Activated CD4-positive, alpha-beta T cell treated with anti-CD3 and anti-CD28 coated beads for 36 hours (primary cell): ENCODE data around the gene FBXO3. TPM values are rescaled to one million over a fixed set of nuclear protein-coding genes. Genes with fewer than 3 reads are reported as not detected.
"Not testable (repeated sequence)": the region's sequence is repeated elsewhere in the genome, so short reads cannot be mapped to it uniquely, and the experiment has no call there.

Experiments
- ATAC-seq: fragments of 200-7000 bp; cut with Tn5 transposase; one replicate; pipeline ENCODE4 v1.10.0; 2021; ENCODE audit warnings: mild to moderate bottlenecking, moderate library complexity
- CTCF ChIA-PET: fragments of 350-600 bp; sonication (Branson Sonifier 250); formaldehyde crosslinking; loops from one replicate; lab custom pipeline; 2021; ENCODE audit warnings: antibody characterized with exemption; lab: Charles Lee
- POLR2A ChIA-PET: fragments of 350-600 bp; sonication (Branson Sonifier 250); formaldehyde crosslinking; loops from one replicate; lab custom pipeline; 2021; ENCODE audit warnings: antibody characterized with exemption, inconsistent platforms; lab: Charles Lee
- DNase-seq: peaks from one replicate; pipeline ENCODE4 v3.0.0-alpha.2; 2020
- H3K27ac Mint-ChIP-seq: one replicate; pipeline ENCODE4 v1.8.0; 2021; ENCODE audit warnings: mixed read lengths
- H3K27me3 Mint-ChIP-seq: one replicate; pipeline ENCODE4 v1.8.0; 2021; ENCODE audit warnings: mixed read lengths
- H3K36me3 Mint-ChIP-seq: one replicate; pipeline ENCODE4 v1.8.0; 2021; ENCODE audit warnings: low read depth, mixed read lengths
- H3K4me1 Mint-ChIP-seq: one replicate; pipeline ENCODE4 v1.8.0; 2021; ENCODE audit warnings: mixed read lengths
- H3K4me3 Mint-ChIP-seq: one replicate; pipeline ENCODE4 v1.8.0; 2021; ENCODE audit warnings: mild to moderate bottlenecking, moderate library complexity, mixed read lengths
- H3K9me3 Mint-ChIP-seq: one replicate; pipeline ENCODE4 v1.8.0; 2021; ENCODE audit warnings: low read depth, mixed read lengths
- intact Hi-C, 2 experiments: fragments of 100-400 bp; cut with DNase I in 1 of 2; cut with micrococcal nuclease in 1 of 2; formaldehyde crosslinking; loops; one replicate each; pipeline versions ENCODE4 v1.14.2 to v1.15.1; 2022 to 2024; cut with DNase I, micrococcal nuclease
- total RNA-seq, 2 experiments: library from RNA; stranded (reverse); gene quantifications; one replicate each; pipeline ENCODE4 v1.2.3, GENCODE V29; 2021

FBXO3 gene, protein sequence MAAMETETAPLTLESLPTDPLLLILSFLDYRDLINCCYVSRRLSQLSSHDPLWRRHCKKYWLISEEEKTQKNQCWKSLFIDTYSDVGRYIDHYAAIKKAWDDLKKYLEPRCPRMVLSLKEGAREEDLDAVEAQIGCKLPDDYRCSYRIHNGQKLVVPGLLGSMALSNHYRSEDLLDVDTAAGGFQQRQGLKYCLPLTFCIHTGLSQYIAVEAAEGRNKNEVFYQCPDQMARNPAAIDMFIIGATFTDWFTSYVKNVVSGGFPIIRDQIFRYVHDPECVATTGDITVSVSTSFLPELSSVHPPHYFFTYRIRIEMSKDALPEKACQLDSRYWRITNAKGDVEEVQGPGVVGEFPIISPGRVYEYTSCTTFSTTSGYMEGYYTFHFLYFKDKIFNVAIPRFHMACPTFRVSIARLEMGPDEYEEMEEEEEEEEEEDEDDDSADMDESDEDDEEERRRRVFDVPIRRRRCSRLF
- total RNA-seq: 10 to 100 TPM; 11.4 to 12.2 TPM

DNA sequence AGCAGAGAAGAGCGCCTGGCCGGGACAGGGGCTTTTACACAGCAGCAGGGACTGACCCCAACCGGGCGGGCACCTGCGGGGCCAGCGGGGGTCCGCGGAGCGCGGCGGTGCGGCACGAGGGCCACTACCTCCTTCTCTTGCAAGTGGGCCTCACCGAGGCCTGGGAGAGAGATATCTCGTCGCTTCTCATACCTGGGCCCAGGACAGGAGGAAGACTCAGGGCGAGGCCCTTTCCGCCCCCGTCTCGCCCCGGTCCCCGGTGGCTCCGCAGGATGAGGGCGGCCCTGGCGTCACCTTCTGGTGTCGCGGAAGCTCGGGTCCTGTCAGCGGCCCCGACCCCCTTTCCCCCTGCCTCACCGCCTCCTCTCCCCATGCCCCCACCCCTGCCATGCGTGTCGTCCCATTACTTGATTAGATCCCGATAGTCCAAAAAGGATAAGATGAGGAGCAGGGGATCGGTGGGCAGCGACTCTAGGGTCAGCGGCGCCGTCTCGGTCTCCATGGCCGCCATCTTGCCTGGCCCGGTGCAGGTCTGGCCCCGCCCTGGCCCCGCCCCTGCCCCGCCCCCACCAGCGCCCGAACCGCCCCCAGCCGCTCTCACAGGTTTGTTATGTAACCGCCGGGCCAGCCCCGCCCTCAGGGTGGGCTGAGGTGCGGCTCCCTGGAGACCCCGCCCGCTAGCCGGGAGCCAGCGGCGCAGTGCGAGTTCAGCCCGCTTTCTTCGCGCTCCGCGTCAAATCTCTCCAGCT, at the start of gene FBXO3:
TSS of gene FBXO3 (minus strand) at position 534 of the 749 bp plus-strand sequence. CDS start at position 511, 23 bp downstream.
- intact Hi-C loops: loop anchor here (1.0 to 5.0 kb wide), 12 partner anchors 37 to 881 kb away; partner anchors contain the start of genes C11orf91 (in 2 of the 2), CD59 (in 2 of the 2), ABTB2 (in 1 of the 2) and CAPRIN1 (in 1 of the 2)
- Mint-ChIP-seq H3K4me1 (peaks cover 44% of the 10 kb centered on the region), H3K9me3 (no peaks in the 10 kb centered on the region), H3K27ac (peak within 1 kb of the TSS; percentile 75), H3K27me3 (peaks cover 12% of the 10 kb centered on the region), H3K4me3 (peak within 1 kb of the TSS; percentile 89), H3K36me3 (peaks cover 4% of the 10 kb centered on the region)
- ATAC-seq (peak; percentile 85), DNase-seq (peak; percentile 87)
- ChIA-PET POLR2A (interaction anchor here (0.6 kb wide), 1 partner anchor 291 kb away, joined by 6 read pairs; no protein-coding TSS in a partner anchor), CTCF (interaction anchor here (0.6 kb wide), 1 partner anchor 22 kb away, joined by 5 read pairs; no protein-coding TSS in a partner anchor)

DNA sequence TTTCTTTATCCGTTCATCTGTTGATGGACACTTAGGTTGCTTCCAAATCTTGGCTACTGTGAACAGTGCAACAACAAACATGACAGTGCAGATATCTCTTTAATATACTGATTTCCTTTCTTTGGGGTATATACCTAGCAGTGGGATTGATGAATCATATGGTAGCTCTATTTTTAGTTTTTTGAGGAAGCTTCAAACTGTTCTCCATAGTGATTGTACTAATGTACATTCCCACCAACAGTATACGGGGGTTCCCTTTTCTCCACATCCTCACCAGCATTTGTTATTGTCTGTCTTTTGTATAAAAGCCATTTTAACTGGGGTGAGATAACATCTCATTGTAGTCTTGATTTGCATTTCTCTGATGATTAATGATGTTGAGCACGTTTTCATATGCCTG, 48.7 kb upstream of the FBXO3 start:
- DNase-seq, H3K9me3 Mint-ChIP-seq, intact Hi-C loops, H3K36me3 Mint-ChIP-seq, POLR2A ChIA-PET, ATAC-seq, H3K27ac Mint-ChIP-seq, H3K4me3 Mint-ChIP-seq, CTCF ChIA-PET, H3K4me1 Mint-ChIP-seq: not testable (repeated sequence)
- H3K27me3 Mint-ChIP-seq: peaks cover 36% of the 10 kb centered on the region

DNA sequence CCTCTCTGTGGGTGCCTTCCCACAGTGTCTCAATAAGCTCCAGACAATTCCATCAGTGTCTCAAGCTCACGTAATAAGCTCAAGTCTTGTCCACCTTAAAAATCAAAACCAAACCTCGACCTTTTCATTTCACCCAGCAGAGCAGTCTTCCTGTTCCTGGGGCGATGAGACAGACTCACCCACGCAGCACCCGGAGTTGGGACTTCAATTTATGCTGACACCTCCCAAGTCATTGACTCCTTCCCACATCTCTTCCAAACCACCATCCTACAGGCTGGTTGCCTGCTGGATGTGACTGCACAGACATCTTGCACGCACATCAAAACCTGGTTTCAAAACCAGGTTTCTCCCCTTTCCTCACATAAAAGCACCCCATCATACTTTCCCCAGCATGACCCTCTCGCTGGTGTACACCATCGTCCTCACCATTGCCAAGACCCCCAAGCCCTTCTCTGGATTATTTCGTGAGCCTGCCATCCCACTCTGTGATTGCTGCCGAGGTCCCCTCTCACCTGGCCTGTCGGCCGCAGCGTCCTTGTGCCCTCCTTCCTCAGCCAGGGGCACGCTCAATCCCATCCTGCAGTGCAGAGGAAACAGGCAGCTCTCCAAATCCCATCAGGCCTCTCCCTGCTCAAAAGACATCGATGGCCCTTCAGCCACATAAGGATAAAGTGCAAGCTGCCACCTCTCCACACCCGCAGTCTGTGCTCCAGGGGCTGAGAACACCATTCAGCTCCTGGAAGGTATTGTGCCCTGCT, 45.1 kb upstream of the FBXO3 start:
- Mint-ChIP-seq H3K27me3 (peaks cover 22% of the 10 kb centered on the region), H3K9me3 (no peaks in the 10 kb centered on the region), H3K27ac (no peak overlapping the region), H3K4me1 (no peaks in the 10 kb centered on the region), H3K4me3 (no peak overlapping the region), H3K36me3 (no peaks in the 10 kb centered on the region)
- ChIA-PET CTCF (interaction anchor here (0.6 to 1.7 kb wide), 2 partner anchors 8 to 114 kb away, joined by 3 to 4 read pairs; no protein-coding TSS in a partner anchor), POLR2A (interaction anchor here (0.6 kb wide), 1 partner anchor 55 kb away, joined by 3 read pairs; no protein-coding TSS in a partner anchor)
- no peak for ATAC-seq
- intact Hi-C loops: no loop called here
- DNase-seq: no peak

DNA sequence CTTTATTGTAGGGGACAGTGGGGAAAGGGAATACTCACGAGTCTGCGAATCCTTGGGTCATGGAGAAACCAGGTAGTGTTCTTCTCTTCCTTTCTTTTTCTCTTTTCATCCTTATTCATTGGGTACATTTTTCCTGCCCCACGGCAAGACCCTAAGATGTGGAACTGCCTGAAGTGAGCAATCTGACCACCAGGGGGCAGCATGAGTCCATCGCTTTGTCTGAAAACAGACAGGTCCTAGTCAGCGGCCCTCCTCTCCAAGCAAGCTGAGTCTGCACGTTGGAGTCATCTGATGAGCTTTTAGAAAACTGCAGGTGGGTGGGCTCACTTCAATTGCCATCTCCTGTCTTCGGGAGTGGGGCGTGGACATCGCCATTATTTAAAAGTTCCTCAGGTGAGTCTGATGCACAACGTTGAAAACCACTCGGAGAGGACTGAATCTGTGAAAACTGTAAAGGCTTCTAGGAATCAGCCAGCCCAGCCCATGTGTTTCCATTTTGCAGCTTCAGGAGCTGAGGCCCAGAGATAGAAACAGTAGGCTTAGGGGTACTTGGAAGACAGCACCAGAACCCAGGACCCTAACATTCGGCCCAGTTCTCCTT, 34.0 kb upstream of the FBXO3 start:
- ChIA-PET CTCF (interaction anchor here (0.5 to 6.0 kb wide), 22 partner anchors 9 to 1063 kb away, joined by 3 to 81 read pairs (median 4); no protein-coding TSS in a partner anchor), POLR2A (no interaction called here)
- ATAC-seq (peak; percentile 90), DNase-seq (peak; percentile 91)
- Mint-ChIP-seq H3K4me3 (no peak overlapping the region), H3K27me3 (peaks cover 6% of the 10 kb centered on the region), H3K36me3 (no peaks in the 10 kb centered on the region), H3K27ac (no peak overlapping the region), H3K9me3 (no peaks in the 10 kb centered on the region), H3K4me1 (no peaks in the 10 kb centered on the region)
- intact Hi-C loops: loop anchor here (1.0 to 2.0 kb wide), 5 partner anchors 21 to 180 kb away; no protein-coding TSS in a partner anchor

DNA sequence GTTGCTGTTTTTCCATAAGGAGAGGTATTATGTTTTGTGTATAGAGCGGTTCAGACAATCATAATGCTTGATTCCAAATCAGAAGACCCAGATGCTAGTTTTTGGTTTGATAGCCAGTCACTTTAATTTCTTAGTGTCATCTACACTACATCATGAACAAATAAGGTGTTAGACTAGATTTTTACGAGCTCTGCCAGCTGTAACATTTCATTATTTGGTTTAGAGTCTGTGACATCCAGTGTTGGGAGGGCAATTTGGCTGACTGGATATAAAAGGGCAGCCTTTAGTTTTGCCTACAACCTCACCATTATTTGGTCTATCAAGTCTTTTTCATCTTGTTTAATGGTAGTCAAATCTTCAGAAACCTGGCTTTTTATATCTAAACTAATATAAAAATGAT, 30.2 kb upstream of the FBXO3 start:
- H3K4me3 Mint-ChIP-seq: no peak overlapping the region
- ChIA-PET CTCF (interaction anchor here (6.0 kb wide), 1 partner anchor 25 kb away, joined by 81 read pairs; no protein-coding TSS in a partner anchor), POLR2A (no interaction called here)
- peaks cover 28% of the 10 kb centered on the region for H3K27me3 Mint-ChIP-seq
- H3K36me3 Mint-ChIP-seq: no peaks in the 10 kb centered on the region
- ATAC-seq: no peak
- no peaks in the 10 kb centered on the region for H3K4me1 Mint-ChIP-seq
- H3K9me3 Mint-ChIP-seq: no peaks in the 10 kb centered on the region
- intact Hi-C loops: no loop called here
- no peak overlapping the region for H3K27ac Mint-ChIP-seq
- no peak for DNase-seq

DNA sequence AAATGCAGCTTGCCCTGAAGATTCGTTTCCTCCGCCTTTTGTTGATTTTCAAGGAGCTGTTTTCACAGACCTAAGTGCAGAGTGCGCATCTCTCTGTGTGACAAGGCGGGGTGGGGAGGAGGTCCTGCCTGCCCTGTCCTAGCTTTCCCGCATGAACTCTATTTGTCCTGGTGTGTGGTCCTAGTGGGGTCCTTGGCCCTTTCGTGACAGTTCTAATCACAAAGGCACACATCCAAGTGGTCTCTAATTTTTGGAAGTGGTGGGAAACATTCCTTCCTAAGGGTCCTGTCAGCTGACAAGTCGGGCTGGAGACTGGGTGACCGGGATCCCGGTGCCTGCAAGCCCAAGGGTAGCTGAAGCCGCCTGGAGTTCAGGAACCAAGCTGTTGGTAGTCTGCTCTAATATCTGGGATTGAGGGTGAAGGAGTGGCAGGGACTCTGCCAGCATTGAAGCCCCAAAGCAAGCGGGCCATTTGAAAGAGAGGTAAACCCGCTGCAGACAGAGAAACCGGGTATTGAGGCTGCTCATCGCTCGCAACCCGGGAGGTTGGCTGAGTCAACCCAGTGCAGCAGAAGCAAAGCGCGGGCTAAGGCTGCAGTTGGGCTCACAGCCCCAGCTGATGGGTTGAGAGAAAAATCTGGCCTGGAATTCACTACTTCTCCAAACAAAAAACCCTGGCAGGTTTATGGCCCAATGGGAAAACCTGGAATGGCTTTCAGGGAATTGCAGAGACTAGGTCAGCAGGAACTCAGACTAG, 28.1 kb upstream of the FBXO3 start:
- Mint-ChIP-seq H3K4me1 (no peaks in the 10 kb centered on the region), H3K4me3 (no peak overlapping the region), H3K9me3 (no peaks in the 10 kb centered on the region), H3K27ac (no peak overlapping the region), H3K36me3 (no peaks in the 10 kb centered on the region), H3K27me3 (peaks cover 40% of the 10 kb centered on the region)
- peak; percentile 78 for ATAC-seq
- peak; percentile 57 for DNase-seq
- POLR2A ChIA-PET: interaction anchor here (0.6 kb wide), 1 partner anchor 177 kb away, joined by 3 read pairs; no protein-coding TSS in a partner anchor
- CTCF ChIA-PET: interaction anchor here (0.7 to 1.0 kb wide), 6 partner anchors 9 to 505 kb away, joined by 3 read pairs; no protein-coding TSS in a partner anchor
- intact Hi-C loops: no loop called here

DNA sequence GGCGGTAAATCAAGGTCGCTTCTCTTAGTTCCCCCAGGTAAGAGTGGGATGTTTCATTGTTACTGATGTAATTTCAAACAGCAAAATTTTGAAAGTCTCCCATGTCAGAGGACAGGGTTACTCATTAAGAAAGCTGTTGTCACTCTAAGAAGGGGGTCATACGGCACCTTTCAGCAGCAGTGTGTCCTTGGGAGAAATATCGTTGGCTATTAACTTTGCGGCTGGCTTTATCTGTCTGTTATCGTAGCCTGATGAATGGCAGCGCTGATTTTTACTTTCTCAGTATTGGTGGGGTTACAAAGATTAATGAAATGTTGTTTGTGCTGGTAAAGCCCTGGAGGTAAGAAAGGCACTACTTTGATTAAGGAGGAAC, 27.5 kb upstream of the FBXO3 start:
- Mint-ChIP-seq H3K36me3 (no peaks in the 10 kb centered on the region), H3K9me3 (no peaks in the 10 kb centered on the region), H3K27me3 (peaks cover 44% of the 10 kb centered on the region), H3K4me3 (no peak overlapping the region), H3K27ac (no peak overlapping the region), H3K4me1 (no peaks in the 10 kb centered on the region)
- intact Hi-C loops: no loop called here
- no peak for ATAC-seq
- ChIA-PET CTCF (interaction anchor here (0.8 to 1.0 kb wide), 3 partner anchors 16 to 186 kb away, joined by 3 read pairs; no protein-coding TSS in a partner anchor), POLR2A (no interaction called here)
- no peak for DNase-seq

DNA sequence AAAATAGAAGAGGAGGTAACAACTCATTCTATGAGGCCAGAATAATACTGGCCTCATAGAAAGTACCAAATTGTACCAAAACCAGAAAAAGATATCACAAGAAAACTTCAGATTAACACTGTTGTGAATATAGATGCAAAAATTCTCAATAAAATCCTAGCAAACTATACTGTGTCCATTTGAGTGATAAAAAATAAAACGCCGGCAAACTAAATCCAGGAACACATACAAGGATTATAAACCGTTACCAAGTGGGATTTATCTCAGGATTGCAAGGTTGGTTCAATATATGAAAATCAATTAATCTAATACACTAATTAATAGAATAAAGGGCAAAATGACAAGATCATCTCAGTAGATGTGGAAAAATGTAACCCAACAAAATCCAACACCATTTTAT, 23.6 kb upstream of the FBXO3 start:
- intact Hi-C loops: no loop called here
- ChIA-PET CTCF (no interaction called here), POLR2A (no interaction called here)
- Mint-ChIP-seq H3K4me3 (no peak overlapping the region), H3K27me3 (peaks cover 58% of the 10 kb centered on the region), H3K4me1 (no peaks in the 10 kb centered on the region), H3K36me3 (no peaks in the 10 kb centered on the region), H3K27ac (no peak overlapping the region), H3K9me3 (no peaks in the 10 kb centered on the region)
- DNase-seq (no peak), ATAC-seq (no peak)

DNA sequence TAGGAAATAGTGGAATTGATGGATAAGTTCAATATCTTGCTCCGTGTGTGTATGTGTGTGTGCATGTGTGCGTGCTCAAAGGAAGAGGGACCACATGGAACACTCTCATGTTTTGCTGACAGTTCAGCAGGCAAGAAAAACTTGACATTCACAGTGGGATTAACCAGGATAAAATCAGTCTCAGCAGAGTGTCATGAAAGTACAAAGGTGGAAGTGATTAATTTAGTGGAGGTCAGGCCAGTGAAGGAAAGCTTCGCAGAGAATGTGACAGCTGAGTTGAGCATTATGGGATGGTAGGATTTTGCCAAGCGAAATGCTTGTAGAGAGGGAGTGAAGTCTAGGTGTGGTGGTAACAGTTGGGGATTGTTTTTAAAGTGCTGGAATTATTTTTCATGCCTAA, 15.7 kb upstream of the FBXO3 start:
- Mint-ChIP-seq H3K4me1 (no peaks in the 10 kb centered on the region), H3K27me3 (peaks cover 32% of the 10 kb centered on the region), H3K36me3 (no peaks in the 10 kb centered on the region), H3K27ac (no peak overlapping the region), H3K4me3 (no peak overlapping the region), H3K9me3 (no peaks in the 10 kb centered on the region)
- POLR2A ChIA-PET: interaction anchor here (1.1 kb wide), 1 partner anchor 10 kb away, joined by 8 read pairs; no protein-coding TSS in a partner anchor
- no peak for DNase-seq
- CTCF ChIA-PET: interaction anchor here (0.6 kb wide), 1 partner anchor 126 kb away, joined by 3 read pairs; no protein-coding TSS in a partner anchor
- intact Hi-C loops: no loop called here
- ATAC-seq: no peak

DNA sequence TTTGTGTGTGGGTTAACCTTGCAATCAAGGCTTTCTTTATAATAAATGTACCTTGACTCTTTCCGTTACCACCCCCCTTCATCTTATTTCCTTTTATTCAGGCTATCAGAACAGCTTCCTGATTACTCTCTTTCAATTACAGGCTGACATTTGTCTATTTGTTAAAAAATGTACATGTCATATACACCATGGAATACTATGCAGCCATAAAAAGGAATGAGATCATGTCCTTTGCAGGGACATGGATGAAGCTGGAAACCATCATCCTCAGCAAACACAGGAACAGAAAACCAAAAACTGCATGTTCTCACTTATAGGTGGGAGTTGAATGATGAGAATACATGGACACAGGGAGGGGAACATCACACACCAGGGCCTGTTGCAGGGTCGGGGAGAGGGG, 13.8 kb upstream of the FBXO3 start:
- CTCF ChIA-PET, DNase-seq, POLR2A ChIA-PET, H3K4me1 Mint-ChIP-seq, intact Hi-C loops, H3K9me3 Mint-ChIP-seq, H3K4me3 Mint-ChIP-seq, H3K27ac Mint-ChIP-seq, ATAC-seq, H3K36me3 Mint-ChIP-seq: not testable (repeated sequence)
- H3K27me3 Mint-ChIP-seq: peaks cover 30% of the 10 kb centered on the region
